GM18520 (cell line): ENCODE measurements around the gene MYO7A.

ENCODE experiments used
- ATAC-seq: cut with Tn5 transposase; IDR thresholded peaks from one replicate; pipeline ENCODE4 v1.9.1; 2021; ENCODE audit not compliant: unreplicated experiment

The MYO7A gene

DNA sequence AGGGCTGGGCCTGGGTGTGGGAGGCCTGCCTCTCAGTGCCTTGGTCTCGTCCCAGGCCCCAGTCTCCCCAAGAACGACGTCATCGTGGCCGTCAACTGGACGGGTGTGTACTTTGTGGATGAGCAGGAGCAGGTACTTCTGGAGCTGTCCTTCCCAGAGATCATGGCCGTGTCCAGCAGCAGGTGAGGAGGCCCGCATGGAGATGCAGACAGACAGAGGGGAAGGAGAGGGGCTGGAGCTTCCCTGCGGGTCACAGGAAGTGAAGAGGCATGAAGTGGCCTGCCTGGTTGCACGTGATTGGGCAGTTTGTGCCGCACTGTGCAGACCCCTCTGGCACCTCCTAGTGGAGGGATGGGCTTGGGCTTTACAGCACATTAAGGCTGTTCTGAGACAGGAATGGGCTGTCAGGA lies 70.4 kb downstream of the MYO7A start:
- ATAC-seq, result no peak

GRCh38 chr11:77199137-77199745 lies 71.2 kb downstream of the MYO7A start:
- no peak for ATAC-seq

DNA sequence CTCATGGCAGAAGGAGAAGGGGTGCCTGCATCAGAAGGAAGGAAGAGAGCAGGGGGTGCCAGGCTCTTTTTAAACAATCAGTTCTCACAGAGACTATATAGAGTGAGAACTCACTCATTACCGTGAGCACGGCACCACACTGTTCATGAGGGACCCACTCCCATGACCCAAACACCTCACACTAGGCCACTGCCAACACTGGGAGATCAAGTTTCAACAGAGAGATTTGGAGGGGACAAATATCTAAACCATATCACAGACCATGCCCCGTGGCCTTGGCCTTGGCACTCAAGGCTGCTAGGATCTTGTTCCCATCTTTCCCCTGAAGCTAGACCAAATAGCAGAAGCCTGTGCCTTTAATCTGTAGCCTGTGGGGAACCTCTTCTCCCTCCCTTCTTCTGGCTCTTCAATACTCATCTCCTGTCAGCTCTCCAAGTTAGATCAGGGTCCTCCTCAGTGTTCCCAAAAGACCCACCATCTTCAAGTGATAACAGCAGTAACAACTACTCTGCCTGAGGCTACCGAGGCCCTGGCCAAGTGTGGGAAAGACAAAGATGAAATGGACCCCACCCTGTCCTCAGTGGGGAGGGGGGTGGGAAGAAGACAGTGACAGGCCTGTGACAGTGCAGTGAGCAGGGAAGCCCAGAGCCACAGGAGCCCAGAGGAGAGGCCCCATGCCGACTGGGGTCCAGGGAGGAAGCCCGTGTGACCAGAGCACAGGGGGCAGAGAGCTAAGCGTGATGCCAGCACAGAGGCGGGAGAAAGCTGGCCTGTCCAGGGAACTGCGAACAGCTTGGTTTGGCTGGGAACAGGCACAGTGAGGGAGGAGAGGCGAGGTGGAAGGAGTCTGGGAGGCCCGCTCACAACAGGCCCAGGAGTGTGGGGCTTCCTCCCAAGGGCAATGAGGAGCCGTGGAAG lies 72.6 kb downstream of the MYO7A start:
- ATAC-seq, result no peak

DNA sequence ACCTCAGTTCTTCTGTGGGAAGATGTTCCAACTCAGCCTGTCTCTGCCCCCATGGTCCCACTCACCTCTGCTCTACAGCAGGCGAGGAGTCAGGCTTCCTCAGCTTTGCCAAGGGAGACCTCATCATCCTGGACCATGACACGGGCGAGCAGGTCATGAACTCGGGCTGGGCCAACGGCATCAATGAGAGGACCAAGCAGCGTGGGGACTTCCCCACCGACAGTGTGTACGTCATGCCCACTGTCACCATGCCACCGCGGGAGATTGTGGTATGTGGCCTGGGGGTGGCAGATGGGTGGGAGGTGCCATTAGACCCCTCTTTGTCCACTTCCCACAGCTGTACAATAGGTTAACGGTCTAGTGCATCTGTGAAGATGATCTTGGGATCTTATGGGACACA lies 73.3 kb downstream of the MYO7A start:
- no peak for ATAC-seq

GRCh38 chr11:77201991-77202841 lies 74.2 kb downstream of the MYO7A start:
- no peak for ATAC-seq

DNA sequence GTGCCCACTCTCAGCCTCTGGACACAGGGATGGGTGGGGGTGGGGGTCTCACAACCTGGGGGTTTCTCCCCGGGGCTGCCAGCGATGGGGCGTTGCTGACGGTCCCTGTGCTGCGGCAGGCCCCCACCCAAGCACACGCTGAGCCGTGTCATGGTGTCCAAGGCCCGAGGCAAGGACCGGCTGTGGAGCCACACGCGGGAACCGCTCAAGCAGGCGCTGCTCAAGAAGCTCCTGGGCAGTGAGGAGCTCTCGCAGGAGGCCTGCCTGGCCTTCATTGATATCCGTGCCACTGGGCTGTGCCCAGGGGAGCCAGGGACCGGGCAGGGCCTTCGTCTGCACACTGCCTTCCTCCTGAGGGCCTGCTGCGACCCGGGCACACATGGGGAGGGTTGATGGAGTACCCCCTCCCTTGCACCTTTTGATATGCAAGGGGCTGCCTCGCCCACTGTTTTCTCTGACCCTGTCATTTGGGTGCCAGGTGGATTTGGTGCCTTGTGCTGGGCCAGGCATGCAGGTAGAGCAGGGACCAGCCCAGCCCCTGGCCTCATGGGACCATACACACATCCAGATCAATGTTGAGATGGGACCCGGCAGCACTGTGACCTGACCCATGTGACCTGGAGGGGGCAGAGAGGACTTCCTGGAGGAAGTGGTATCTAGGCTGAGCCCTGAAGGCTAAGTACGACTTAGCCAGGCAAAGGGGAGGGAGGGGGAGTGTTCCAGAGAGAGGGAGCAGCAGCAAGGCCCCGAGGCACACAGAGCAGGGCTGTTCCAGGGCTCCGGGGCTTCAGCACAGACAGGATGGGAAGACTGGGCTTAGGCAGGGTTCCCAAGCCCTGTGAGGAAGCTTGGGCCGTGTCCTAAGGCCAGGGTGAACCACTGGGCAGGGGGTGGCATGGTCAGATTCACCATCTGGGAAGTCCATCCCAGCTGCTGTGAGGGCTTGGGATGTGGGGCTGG lies 75.2 kb downstream of the MYO7A start:
- ATAC-seq, result no peak

DNA sequence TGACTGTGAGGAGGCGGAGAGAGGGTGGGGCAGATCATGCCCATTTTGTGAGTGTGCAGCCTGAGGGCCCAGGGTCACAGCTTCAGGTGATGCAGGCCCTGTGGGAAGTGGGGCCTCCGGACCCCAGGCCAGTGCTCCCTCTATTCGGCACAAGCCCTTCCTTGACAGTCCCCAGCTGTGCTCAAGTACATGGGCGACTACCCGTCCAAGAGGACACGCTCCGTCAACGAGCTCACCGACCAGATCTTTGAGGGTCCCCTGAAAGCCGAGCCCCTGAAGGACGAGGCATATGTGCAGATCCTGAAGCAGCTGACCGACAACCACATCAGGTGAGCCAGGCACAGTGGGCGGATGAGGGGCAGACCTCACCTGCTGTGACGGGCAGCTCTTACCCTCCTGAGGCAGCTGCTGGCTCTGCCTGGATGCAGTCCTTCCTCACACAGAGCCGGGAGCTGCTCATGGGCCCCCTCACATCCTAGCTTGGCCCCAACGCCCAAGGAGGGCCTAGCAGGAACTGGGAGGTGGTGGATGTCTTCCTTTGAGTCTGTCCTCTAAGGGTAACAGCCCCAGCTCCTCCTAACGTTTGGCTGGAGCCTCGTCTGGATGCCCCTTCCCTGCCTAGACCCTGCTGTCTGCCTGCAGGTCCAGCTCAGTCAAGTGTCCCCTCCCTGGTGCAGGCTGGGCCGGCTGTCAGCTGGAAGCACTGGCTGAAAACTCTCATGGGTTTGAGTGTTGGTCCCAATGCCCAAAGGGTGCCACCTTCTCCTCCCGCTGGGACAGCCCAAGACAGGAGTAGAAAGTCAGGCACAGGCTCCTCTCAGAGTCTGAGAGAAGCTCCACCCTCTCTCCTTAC lies 76.1 kb downstream of the MYO7A start:
- ATAC-seq, result no peak

GRCh38 chr11:77204754-77205466 lies 76.9 kb downstream of the MYO7A start:
- ATAC-seq, result no peak

- no peak for ATAC-seq
Observed at GRCh38 chr11:77205467-77206263, 77.6 kb downstream of the MYO7A start.

DNA sequence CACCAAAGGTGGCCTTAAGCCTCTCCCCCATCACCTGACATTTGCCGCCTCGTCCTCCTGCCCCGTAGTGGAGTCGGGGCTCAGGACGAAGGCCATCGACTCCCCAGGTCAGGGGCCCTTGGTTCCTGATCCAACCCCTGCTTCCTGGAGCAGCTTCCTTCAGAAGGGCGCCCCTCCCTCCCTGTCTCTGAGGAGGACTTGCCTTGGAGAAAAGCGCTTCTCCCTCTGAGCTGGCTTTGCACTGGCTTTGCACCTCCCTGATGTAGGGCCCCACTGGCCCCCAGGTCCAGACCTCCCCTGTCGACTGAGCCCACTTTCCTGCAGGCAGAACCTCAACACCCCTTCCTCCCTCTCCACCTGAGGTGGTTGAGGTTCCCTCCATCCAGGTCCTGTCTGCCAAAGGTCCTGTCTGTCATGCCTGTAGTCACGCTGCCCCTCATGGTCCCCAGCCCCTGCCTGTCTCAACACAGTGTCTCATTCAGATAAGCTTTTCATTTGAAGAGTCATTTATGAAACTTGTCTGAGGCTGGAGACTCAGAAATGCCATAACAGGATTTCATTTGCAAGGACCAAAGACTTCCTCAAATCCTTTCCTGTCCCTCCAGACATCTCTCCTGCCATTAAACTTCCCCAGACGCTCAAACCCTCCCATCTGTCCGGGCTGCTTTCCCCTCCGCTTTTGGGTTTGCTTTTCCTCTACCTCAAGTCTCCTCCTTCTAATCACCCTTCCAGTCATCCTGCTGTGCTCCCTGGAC lies 78.4 kb downstream of the MYO7A start:
- ATAC-seq, result no peak

- ATAC-seq, result no peak
Observed at GRCh38 chr11:77207019-77207485, 79.0 kb downstream of the MYO7A start.

- no peak for ATAC-seq
Observed at GRCh38 chr11:77207618-77208313, 79.7 kb downstream of the MYO7A start.

- no peak for ATAC-seq
Observed at GRCh38 chr11:77208535-77208934, 80.5 kb downstream of the MYO7A start.

DNA sequence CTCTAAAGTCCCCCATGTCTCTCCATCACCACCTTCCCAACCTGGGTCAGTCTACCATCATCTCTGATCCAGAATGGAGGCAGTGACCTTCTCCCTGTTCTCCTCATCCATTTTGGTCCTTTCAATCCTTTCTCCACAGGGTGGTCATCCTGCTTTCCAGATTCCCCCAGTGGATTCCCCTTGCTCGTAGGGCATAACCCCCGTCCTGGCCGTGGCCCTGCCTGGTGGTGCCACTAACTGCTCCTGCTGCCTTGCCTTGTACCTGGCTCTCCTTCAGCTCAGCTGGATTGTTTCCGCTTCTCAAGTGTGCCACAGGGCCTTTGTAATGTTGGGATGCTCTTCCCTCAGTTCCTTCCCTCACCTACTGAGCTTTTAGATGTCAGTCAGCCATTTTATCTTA lies 81.6 kb downstream of the MYO7A start:
- no peak for ATAC-seq

DNA sequence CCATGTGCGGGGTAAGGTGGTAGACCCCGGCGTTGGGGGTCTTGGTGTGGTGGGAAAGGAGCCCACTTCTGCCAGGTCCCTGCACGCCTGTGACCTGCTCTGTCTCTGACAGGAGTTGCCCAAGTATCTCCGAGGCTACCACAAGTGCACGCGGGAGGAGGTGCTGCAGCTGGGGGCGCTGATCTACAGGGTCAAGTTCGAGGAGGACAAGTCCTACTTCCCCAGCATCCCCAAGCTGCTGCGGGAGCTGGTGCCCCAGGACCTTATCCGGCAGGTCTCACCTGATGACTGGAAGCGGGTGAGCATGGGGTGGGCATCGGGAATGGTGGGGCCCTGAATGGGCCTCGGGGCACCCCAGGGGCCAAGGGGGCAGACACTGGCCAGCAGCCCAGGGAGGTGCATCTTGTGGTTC lies 83.0 kb downstream of the MYO7A start:
- ATAC-seq, result no peak

DNA sequence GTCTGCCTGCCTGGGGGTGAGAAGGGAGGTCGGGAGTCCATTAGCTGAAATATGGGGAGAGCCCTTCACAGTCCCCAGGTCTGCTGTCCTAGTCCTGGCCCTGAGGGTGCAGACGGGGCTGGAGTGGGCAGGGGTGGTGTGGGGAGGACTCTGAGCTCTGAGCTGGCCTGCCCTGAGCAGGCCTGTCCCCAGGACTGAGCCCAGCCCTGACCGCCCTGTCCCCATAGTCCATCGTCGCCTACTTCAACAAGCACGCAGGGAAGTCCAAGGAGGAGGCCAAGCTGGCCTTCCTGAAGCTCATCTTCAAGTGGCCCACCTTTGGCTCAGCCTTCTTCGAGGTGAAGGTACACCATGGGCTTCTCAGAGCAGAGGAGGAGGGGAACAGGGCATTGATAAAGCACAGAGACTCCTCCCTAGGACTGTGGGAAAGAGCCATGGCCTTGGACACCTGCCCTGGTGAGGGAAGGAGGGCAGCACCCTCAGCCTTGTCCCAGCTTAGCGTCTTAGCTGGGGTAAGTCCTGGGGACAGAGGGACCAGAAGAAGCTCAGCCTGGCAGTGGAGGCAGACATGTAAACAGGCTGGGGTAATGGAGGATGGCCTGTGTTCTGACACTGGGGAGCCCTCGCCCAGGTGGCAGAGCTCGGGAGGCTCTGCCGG lies 83.7 kb downstream of the MYO7A start:
- ATAC-seq, result no peak
